AG09309 (cell line): ENCODE data around the gene GRM5.

ENCODE experiments used
- DNase-seq: peaks from one replicate; pipeline ENCODE4 v3.0.0-alpha.2; 2010; ENCODE audit warnings: low read depth
- H3K4me3 ChIP-seq: 2 replicates; pipeline ENCODE4 v1.5.1; 2011; ENCODE audit warnings: mild to moderate bottlenecking, low read depth, low read length, moderate library complexity; ENCODE audit not compliant: control insufficient read depth
- CTCF ChIP-seq: IDR thresholded peaks from 2 replicates; pipeline ENCODE4 v1.5.1; 2011; ENCODE audit warnings: mild to moderate bottlenecking, low read depth, low read length, inconsistent platforms; ENCODE audit not compliant: insufficient read depth, control insufficient read depth; ENCODE audit errors: missing control alignments

Gene GRM5

GRCh38 chr11:88813233-88813915 is 252.4 kb downstream of the GRM5 start:
- DNase-seq = no peak
- no peak for TF ChIP-seq CTCF
- no peak overlapping the region for H3K4me3 ChIP-seq

- no peak for TF ChIP-seq CTCF
- H3K4me3 ChIP-seq = no peak overlapping the region
- no peak for DNase-seq
Observed at GRCh38 chr11:88810420-88811097, 255.2 kb downstream of the GRM5 start.

- H3K4me3 ChIP-seq = no peak overlapping the region
- TF ChIP-seq CTCF = no peak
Observed at GRCh38 chr11:88809126-88809525, 256.7 kb downstream of the GRM5 start.

GRCh38 chr11:88807349-88807748 is 258.4 kb downstream of the GRM5 start:
- H3K4me3 ChIP-seq = no peak overlapping the region
- DNase-seq = no peak
- TF ChIP-seq CTCF = no peak

More at GRCh38 chr11:88809126-88809525, 256.7 kb downstream of the GRM5 start:
- DNase-seq = no peak

- TF ChIP-seq CTCF = no peak
- no peak for DNase-seq
- no peak overlapping the region for H3K4me3 ChIP-seq
Observed at GRCh38 chr11:88806410-88806809, 259.4 kb downstream of the GRM5 start.

- no peak for TF ChIP-seq CTCF
- no peak overlapping the region for H3K4me3 ChIP-seq
- no peak for DNase-seq
Observed at GRCh38 chr11:88801484-88802123, 264.2 kb downstream of the GRM5 start.
